SK-N-MC (cell line): ENCODE measurements around the gene ITGA7.

ENCODE experiments used
- EZH2 ChIP-seq: fragments of 200-600 bp; sonication (generic); IDR thresholded peaks from one replicate; pipeline ENCODE4 v1.6.1; 2017; ENCODE audit warnings: antibody characterized with exemption
- FOXP2 ChIP-seq: optimal IDR thresholded peaks from 2 replicates; pipeline ENCODE3; 2011; ENCODE audit warnings: mild to moderate bottlenecking, moderate library complexity; ENCODE audit not compliant: insufficient read depth; ENCODE audit errors: extremely low read length, control extremely low read depth

DNA sequence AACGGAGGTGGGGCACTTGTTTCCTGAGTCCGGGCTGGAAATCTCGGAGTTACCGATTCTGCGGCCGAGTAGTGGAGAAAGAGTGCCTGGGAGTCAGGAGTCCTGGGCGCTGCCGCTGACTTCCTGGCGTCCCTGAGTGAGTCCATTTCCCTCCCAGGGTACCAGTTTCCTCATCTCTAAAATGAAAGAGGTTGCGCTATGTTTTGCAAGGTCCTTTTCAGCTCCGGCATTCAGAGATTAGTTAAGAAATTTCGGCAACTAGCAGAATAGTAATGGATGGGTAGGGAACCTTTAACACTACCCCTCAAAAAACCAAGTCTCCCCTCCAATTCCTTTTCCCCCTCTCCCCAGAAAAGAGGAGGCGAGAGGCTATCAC, 8.9 kb upstream of the ITGA7 start:
- TF ChIP-seq EZH2, result no peak
- TF ChIP-seq FOXP2, result no peak
